C4-2B (cell line): ENCODE data around the gene TUBG2.
A peak's percentile ranks its signal among the peaks of the same experiment; 100 is the strongest.

Source experiments
- H3K27ac ChIP-seq: fragments of 450-650 bp; 2 replicates; pipeline ENCODE4 v1.5.1; 2017
- CTCF ChIP-seq: fragments of 450-650 bp; conservative IDR thresholded peaks from 2 replicates; pipeline ENCODE4 v1.5.1; 2017; ENCODE audit warnings: mild to moderate bottlenecking
- ZFX ChIP-seq: fragments of 450-650 bp; IDR thresholded peaks from 2 replicates; pipeline ENCODE4 v1.6.1; 2017

Gene TUBG2

DNA sequence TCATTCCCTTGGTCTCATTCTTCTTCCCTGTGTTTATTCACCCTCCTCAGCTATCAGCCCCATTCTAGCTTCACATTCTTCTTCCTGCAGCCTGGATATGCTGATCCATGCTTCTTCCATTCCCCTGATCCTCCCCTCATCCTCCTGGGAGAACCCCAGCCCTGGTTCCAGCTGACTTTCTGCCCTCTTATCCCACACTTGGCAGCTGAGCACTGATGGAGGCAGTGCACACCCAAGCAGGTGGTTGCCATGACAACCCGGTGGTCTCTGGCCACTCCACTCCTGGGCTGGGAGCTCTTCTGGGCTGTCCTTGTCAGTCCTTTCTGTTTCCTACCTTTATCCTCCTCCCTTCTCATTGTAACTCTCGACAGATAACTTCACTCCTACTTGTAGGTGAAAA lies 16.7 kb upstream of the TUBG2 start:
- TF ChIP-seq CTCF (no peak), ZFX (no peak)
- H3K27ac ChIP-seq = no peak overlapping the region

GRCh38 chr17:42647778-42648177 lies 11.3 kb upstream of the TUBG2 start:
- no peak for TF ChIP-seq ZFX
- TF ChIP-seq CTCF = no peak
- H3K27ac ChIP-seq = no peak overlapping the region

- no peak overlapping the region for H3K27ac ChIP-seq
- TF ChIP-seq ZFX (no peak), CTCF (no peak)
Observed at GRCh38 chr17:42651392-42651791, 7.7 kb upstream of the TUBG2 start.

- no peak overlapping the region for H3K27ac ChIP-seq
- TF ChIP-seq ZFX (no peak), CTCF (no peak)
Observed at GRCh38 chr17:42653179-42654124, 5.6 kb upstream of the TUBG2 start.

GRCh38 chr17:42655528-42655927 lies 3.6 kb upstream of the TUBG2 start:
- TF ChIP-seq CTCF = no peak
- TF ChIP-seq ZFX = no peak
- H3K27ac ChIP-seq = no peak overlapping the region

DNA sequence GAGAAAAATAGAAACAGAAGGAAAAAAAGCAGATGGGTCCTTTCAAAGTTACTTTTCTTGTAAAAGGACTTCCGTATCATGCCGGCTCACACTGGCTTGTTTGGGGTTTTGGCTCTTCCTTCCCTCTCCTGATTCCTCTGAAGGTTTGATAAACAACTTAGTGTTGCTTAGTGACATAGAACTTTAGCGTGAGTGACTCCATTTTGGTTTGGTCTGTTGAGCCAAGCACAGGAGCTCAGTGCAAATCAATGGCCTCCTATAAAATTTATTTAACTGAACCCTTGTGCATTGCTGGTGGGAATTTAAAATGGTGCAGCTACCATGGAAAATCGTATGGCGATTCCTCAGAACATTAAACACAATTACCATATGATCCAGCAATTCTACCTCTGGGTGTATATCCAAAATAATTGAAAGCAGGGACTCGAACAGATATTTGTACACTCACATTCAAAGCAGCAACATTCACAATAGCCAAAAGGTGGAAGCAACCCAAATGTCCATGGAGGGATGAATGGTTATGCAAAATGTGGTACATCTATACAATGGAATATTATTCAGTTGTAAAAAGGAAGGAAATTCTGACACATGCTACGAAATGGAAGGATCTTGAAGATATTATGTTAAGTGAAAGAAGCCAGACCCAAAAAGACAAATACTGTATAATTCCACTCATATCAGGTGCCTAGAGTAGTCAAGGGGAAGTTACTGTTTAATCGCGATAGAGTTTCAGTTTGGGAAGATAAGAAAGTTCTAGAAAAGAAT lies 1.1 kb upstream of the TUBG2 start:
- H3K27ac ChIP-seq = no peak overlapping the region
- no peak for TF ChIP-seq CTCF
- no peak for TF ChIP-seq ZFX

DNA sequence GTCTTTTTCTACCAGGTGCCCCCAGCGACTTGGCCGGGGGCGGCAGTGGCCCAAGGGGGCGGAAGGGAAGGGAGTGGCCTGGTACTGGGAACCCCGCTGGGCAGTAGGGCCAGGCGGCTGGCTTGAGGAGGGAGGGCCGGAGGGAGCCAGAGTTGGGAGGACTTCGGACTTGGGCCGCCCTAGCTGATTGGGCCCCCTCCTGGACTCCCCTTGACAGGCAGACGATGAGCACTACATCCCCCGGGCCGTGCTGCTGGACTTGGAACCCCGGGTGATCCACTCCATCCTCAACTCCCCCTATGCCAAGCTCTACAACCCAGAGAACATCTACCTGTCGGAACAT lies 819 bp downstream of the TUBG2 start:
- H3K27ac ChIP-seq = peak overlapping the region; percentile 68
